Nephron progenitor cell (in vitro differentiated cells): ENCODE data around the gene PARD3B.

Experiments used
- DNase-seq: peaks from one replicate; pipeline ENCODE4 v3.0.0; 2021
- H3K27ac Mint-ChIP-seq: 2 replicates; pipeline ENCODE4 v1.8.0; 2021; ENCODE audit warnings: mild to moderate bottlenecking, moderate library complexity, mixed read lengths
- H3K27me3 Mint-ChIP-seq: 2 replicates; pipeline ENCODE4 v1.8.0; 2021; ENCODE audit warnings: mild to moderate bottlenecking, low read depth, mixed read lengths; ENCODE audit not compliant: poor library complexity
- H3K36me3 Mint-ChIP-seq: 2 replicates; pipeline ENCODE4 v1.8.0; 2021; ENCODE audit warnings: low read depth, mixed read lengths
- H3K4me1 Mint-ChIP-seq: 2 replicates; pipeline ENCODE4 v1.8.0; 2021; ENCODE audit warnings: mixed read lengths
- H3K4me3 Mint-ChIP-seq: 2 replicates; pipeline ENCODE4 v1.8.0; 2021; ENCODE audit warnings: mild to moderate bottlenecking, moderate library complexity, mixed read lengths
- H3K9me3 Mint-ChIP-seq: 2 replicates; pipeline ENCODE4 v1.8.0; 2021; ENCODE audit warnings: mild to moderate bottlenecking, moderate library complexity, mixed read lengths
- TF ChIP-seq, protein P1 (sequence below): fragments of 200-600 bp; sonication (generic); IDR thresholded peaks from 2 replicates; pipeline ENCODE4 v1.5.0; 2021; ENCODE audit warnings: antibody characterized with exemption

PARD3B gene

GRCh38 chr2:205407984-205408383 lies 862.7 kb downstream of the PARD3B start:
- Mint-ChIP-seq H3K27me3 (peaks cover 2% of the 10 kb centered on the region), H3K4me3 (no peak overlapping the region), H3K36me3 (no peaks in the 10 kb centered on the region), H3K4me1 (peaks cover 3% of the 10 kb centered on the region), H3K9me3 (no peaks in the 10 kb centered on the region), H3K27ac (no peak overlapping the region)
- no peak for DNase-seq
- TF ChIP-seq, protein P1, sequence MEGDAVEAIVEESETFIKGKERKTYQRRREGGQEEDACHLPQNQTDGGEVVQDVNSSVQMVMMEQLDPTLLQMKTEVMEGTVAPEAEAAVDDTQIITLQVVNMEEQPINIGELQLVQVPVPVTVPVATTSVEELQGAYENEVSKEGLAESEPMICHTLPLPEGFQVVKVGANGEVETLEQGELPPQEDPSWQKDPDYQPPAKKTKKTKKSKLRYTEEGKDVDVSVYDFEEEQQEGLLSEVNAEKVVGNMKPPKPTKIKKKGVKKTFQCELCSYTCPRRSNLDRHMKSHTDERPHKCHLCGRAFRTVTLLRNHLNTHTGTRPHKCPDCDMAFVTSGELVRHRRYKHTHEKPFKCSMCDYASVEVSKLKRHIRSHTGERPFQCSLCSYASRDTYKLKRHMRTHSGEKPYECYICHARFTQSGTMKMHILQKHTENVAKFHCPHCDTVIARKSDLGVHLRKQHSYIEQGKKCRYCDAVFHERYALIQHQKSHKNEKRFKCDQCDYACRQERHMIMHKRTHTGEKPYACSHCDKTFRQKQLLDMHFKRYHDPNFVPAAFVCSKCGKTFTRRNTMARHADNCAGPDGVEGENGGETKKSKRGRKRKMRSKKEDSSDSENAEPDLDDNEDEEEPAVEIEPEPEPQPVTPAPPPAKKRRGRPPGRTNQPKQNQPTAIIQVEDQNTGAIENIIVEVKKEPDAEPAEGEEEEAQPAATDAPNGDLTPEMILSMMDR: no peak

GRCh38 chr2:205408696-205409095 lies 863.4 kb downstream of the PARD3B start:
- H3K4me1 Mint-ChIP-seq: no peaks in the 10 kb centered on the region
- TF ChIP-seq, protein P1: no peak
- no peak overlapping the region for H3K4me3 Mint-ChIP-seq
- H3K36me3 Mint-ChIP-seq: no peaks in the 10 kb centered on the region
- DNase-seq: no peak
- no peaks in the 10 kb centered on the region for H3K9me3 Mint-ChIP-seq
- no peak overlapping the region for H3K27ac Mint-ChIP-seq
- H3K27me3 Mint-ChIP-seq: peaks cover 2% of the 10 kb centered on the region

DNA sequence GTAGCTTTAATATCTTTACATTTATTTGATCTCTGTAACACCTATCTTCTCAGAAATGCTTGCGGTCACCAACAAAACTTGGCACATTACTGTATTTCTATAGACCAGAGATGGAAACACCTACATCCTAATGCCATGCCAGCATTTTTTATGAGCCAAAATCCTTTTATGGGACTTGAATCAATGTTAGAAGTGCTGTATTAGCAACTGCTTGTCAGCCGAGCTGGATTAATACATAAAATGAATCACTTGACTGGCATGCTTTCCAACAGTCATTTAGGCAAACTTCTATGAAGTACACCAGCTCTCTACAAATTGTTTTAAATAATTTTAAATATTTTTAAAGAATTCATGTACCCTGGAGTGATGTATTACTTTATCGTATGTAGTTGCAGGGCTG lies 864.1 kb downstream of the PARD3B start:
- H3K27ac Mint-ChIP-seq: no peak overlapping the region
- H3K9me3 Mint-ChIP-seq: no peaks in the 10 kb centered on the region
- no peak overlapping the region for H3K4me3 Mint-ChIP-seq
- no peak for DNase-seq
- H3K36me3 Mint-ChIP-seq: no peaks in the 10 kb centered on the region
- no peaks in the 10 kb centered on the region for H3K4me1 Mint-ChIP-seq
- H3K27me3 Mint-ChIP-seq: peaks cover 2% of the 10 kb centered on the region
- TF ChIP-seq, protein P1: no peak

DNA sequence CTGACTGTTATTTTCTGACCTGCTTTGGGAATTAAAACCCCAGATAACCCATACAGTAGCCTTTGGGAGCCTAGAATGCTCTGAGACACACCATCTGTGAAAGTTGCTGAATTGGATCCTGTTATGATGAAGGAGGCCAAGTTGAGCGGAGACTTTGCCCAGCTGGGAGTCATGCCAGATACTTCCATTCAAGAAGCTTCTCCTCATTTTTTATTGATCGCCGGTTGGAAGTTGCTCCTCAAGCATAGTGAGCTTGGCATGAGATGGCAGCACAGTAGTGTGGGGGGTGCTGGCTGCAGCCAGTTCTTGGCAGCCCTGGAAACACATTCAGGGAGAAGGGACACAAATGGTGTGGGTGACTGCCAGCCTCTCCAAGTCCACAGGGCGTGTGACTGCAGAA lies 866.3 kb downstream of the PARD3B start:
- Mint-ChIP-seq H3K4me3 (no peak overlapping the region), H3K4me1 (no peaks in the 10 kb centered on the region), H3K27me3 (no peaks in the 10 kb centered on the region), H3K36me3 (no peaks in the 10 kb centered on the region), H3K9me3 (no peaks in the 10 kb centered on the region), H3K27ac (no peak overlapping the region)
- no peak for DNase-seq
- TF ChIP-seq, protein P1: no peak

GRCh38 chr2:205424326-205424725 lies 879.1 kb downstream of the PARD3B start:
- Mint-ChIP-seq H3K4me3 (no peak overlapping the region), H3K36me3 (no peaks in the 10 kb centered on the region), H3K27ac (no peak overlapping the region), H3K9me3 (peaks cover 3% of the 10 kb centered on the region), H3K4me1 (no peaks in the 10 kb centered on the region), H3K27me3 (no peaks in the 10 kb centered on the region)
- no peak for DNase-seq
- TF ChIP-seq, protein P1: no peak

DNA sequence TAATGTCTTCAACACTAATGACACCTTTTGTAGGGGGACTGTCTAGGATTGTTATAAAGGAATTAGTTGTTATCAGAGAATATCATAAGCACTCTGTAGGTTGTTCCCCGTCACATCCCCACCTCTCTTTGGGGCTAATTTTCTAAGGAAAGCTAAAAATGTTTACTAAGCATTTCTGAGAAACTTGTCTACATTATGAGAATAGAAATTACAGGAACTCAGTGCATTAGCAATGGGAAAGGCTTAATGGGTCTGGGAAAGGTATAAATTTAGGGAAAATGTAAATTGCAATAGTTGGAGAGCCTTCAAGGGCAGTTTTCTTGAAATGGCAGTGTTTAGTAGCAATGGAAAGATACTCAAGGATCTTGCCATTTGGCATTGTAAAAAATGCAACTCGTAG lies 879.8 kb downstream of the PARD3B start:
- Mint-ChIP-seq H3K9me3 (peaks cover 3% of the 10 kb centered on the region), H3K27me3 (no peaks in the 10 kb centered on the region), H3K36me3 (no peaks in the 10 kb centered on the region), H3K4me1 (no peaks in the 10 kb centered on the region), H3K4me3 (no peak overlapping the region), H3K27ac (no peak overlapping the region)
- TF ChIP-seq, protein P1: no peak
- DNase-seq: no peak
